Activated CD8-positive, alpha-beta memory T cell treated with anti-CD3 and anti-CD28 coated beads, Interleukin-2, amount 50 U/mL, for 4 hours (primary cell): ENCODE measurements around the gene KCNJ13.

Source experiments
- DNase-seq: peaks from one replicate; pipeline ENCODE4 v3.0.0-alpha.2; 2020

Gene KCNJ13

GRCh38 chr2:232776435-232776834 is at the start of gene KCNJ13:
Gene KCNJ13 (minus strand): TSS chr2:232776565. CDS start chr2:232771362, 5,203 bp downstream.
- no peak for DNase-seq

GRCh38 chr2:232817756-232818155 is 41.4 kb upstream of the KCNJ13 start:
- DNase-seq: no peak

GRCh38 chr2:232816657-232817056 is 40.3 kb upstream of the KCNJ13 start:
- DNase-seq: no peak

- DNase-seq: no peak
Measured at GRCh38 chr2:232815569-232815968, 39.2 kb upstream of the KCNJ13 start.

GRCh38 chr2:232810444-232810843 is 34.1 kb upstream of the KCNJ13 start:
- DNase-seq: no peak

- no peak for DNase-seq
Measured at GRCh38 chr2:232809349-232810124, 33.2 kb upstream of the KCNJ13 start.

- no peak for DNase-seq
Measured at GRCh38 chr2:232802091-232802490, 25.7 kb upstream of the KCNJ13 start.

- DNase-seq: no peak
Measured at GRCh38 chr2:232800166-232800565, 23.8 kb upstream of the KCNJ13 start.

GRCh38 chr2:232798187-232798586 is 21.8 kb upstream of the KCNJ13 start:
- DNase-seq: no peak

- DNase-seq: no peak
Measured at GRCh38 chr2:232795920-232796319, 19.6 kb upstream of the KCNJ13 start.

- no peak for DNase-seq
Measured at GRCh38 chr2:232794981-232795380, 18.6 kb upstream of the KCNJ13 start.

- no peak for DNase-seq
Measured at GRCh38 chr2:232793271-232793670, 16.9 kb upstream of the KCNJ13 start.

- DNase-seq: no peak
Measured at GRCh38 chr2:232791518-232791917, 15.2 kb upstream of the KCNJ13 start.

- DNase-seq: no peak
Measured at GRCh38 chr2:232789082-232789481, 12.7 kb upstream of the KCNJ13 start.

GRCh38 chr2:232787806-232788205 is 11.4 kb upstream of the KCNJ13 start:
- no peak for DNase-seq

GRCh38 chr2:232783278-232783677 is 6.9 kb upstream of the KCNJ13 start:
- DNase-seq: no peak

GRCh38 chr2:232781765-232782164 is 5.4 kb upstream of the KCNJ13 start:
- no peak for DNase-seq

GRCh38 chr2:232779934-232780333 is 3.6 kb upstream of the KCNJ13 start:
- DNase-seq: no peak

GRCh38 chr2:232779465-232779864 is 3.1 kb upstream of the KCNJ13 start:
- DNase-seq: no peak

- no peak for DNase-seq
Measured at GRCh38 chr2:232777276-232777675, 911 bp upstream of the KCNJ13 start.

- no peak for DNase-seq
Measured at GRCh38 chr2:232773815-232774214, 2.5 kb downstream of the KCNJ13 start.

- no peak for DNase-seq
Measured at GRCh38 chr2:232772531-232772930, 3.8 kb downstream of the KCNJ13 start.

- DNase-seq: no peak
Measured at GRCh38 chr2:232771870-232772269, 4.5 kb downstream of the KCNJ13 start.

GRCh38 chr2:232770207-232770606 is 6.2 kb downstream of the KCNJ13 start:
- no peak for DNase-seq

- no peak for DNase-seq
Measured at GRCh38 chr2:232767866-232768265, 8.5 kb downstream of the KCNJ13 start.
